Vagina (tissue), 2 donors: ENCODE measurements around the gene SAMD4A. TPM values are rescaled to one million over a fixed set of nuclear protein-coding genes. Genes with fewer than 3 reads are reported as not detected.

ENCODE experiments used
- DNase-seq, 2 donors: peaks; one replicate each; pipeline ENCODE4 v3.0.0-alpha.2; 2017; ENCODE audit errors: extremely low spot score in 2 of 2
- H3K27ac ChIP-seq: fragments of 200-600 bp; sonication (generic); one replicate; pipeline ENCODE4 v1.5.1; 2019
- H3K27me3 ChIP-seq: fragments of 200-600 bp; sonication (generic); one replicate; pipeline ENCODE4 v1.5.1; 2019
- H3K36me3 ChIP-seq, 2 donors: fragments of 200-600 bp; sonication (generic); one replicate each; pipeline ENCODE4 v1.5.1; 2017 to 2019
- H3K4me1 ChIP-seq: fragments of 200-600 bp; sonication (generic); one replicate; pipeline ENCODE4 v1.5.1; 2019
- H3K4me3 ChIP-seq, 2 donors: fragments of 200-600 bp; sonication (generic); 1 replicate in 1 of 2; 2 replicates in 1 of 2; pipeline ENCODE4 v1.5.1; 2016 to 2019
- H3K9me3 ChIP-seq: fragments of 200-600 bp; sonication (generic); one replicate; pipeline ENCODE4 v1.5.1; 2019
- POLR2A ChIP-seq, 2 donors: fragments of 450-650 bp; IDR thresholded peaks; one replicate each; pipeline ENCODE4 v1.6.1; 2017; ENCODE audit warnings: antibody characterized with exemption in 2 of 2, mild to moderate bottlenecking in 2 of 2, moderate library complexity in 2 of 2
- POLR2AphosphoS5 ChIP-seq, 2 donors: sonication (generic); formaldehyde crosslinking; IDR thresholded peaks; one replicate each; pipeline ENCODE4 v1.9.0; 2017; ENCODE audit warnings: antibody characterized with exemption in 2 of 2, mild to moderate bottlenecking in 2 of 2, low read depth in 1 of 2; ENCODE audit not compliant: insufficient read depth in 1 of 2
- intact Hi-C: fragments of 100-400 bp; cut with DNase I; formaldehyde crosslinking; loops from one replicate; pipeline ENCODE4 v1.15.1; 2023
- total RNA-seq: library from RNA; depleted of rRNA; stranded (reverse); fragments of >200 nt; gene quantifications from one replicate; pipeline ENCODE4 v1.2.3, GENCODE V29; 2016
- TF ChIP-seq, protein P1 (sequence below), 3 experiments: fragments of 450-650 bp in 2 of 3; fragments of 200-600 bp in 1 of 3; sonication (generic) in 1 of 3; IDR thresholded peaks; one replicate each; pipeline ENCODE4 v1.5.1; 2017 to 2019; ENCODE audit warnings: antibody characterized with exemption in 3 of 3, mild to moderate bottlenecking in 2 of 3, moderate library complexity in 2 of 3

The SAMD4A gene
- total RNA-seq, 1 donor from 2014 or later, result 43.0 TPM

- Histone ChIP-seq H3K27ac (peak overlapping the region; percentile 99), H3K36me3 (no peaks in the 10 kb centered on the region), H3K27me3 (no peaks in the 10 kb centered on the region), H3K4me3 (peak overlapping the region; percentile 75 to 86), H3K4me1 (peaks cover 33% of the 10 kb centered on the region), H3K9me3 (no peaks in the 10 kb centered on the region)
- intact Hi-C loops, result no loop called here
- peak in 1 of 2 donors; percentile 93 for DNase-seq
- TF ChIP-seq, protein P1, sequence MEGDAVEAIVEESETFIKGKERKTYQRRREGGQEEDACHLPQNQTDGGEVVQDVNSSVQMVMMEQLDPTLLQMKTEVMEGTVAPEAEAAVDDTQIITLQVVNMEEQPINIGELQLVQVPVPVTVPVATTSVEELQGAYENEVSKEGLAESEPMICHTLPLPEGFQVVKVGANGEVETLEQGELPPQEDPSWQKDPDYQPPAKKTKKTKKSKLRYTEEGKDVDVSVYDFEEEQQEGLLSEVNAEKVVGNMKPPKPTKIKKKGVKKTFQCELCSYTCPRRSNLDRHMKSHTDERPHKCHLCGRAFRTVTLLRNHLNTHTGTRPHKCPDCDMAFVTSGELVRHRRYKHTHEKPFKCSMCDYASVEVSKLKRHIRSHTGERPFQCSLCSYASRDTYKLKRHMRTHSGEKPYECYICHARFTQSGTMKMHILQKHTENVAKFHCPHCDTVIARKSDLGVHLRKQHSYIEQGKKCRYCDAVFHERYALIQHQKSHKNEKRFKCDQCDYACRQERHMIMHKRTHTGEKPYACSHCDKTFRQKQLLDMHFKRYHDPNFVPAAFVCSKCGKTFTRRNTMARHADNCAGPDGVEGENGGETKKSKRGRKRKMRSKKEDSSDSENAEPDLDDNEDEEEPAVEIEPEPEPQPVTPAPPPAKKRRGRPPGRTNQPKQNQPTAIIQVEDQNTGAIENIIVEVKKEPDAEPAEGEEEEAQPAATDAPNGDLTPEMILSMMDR (IDR thresholded peaks at IDR 0.05), result no peak
- TF ChIP-seq POLR2AphosphoS5 (IDR thresholded peaks at IDR 0.05; ENCODE audit: insufficient read depth in 1 of 2, low read depth in 1 of 2) (no peak), POLR2A (IDR thresholded peaks at IDR 0.05) (no peak)
Observed at GRCh38 chr14:54564868-54565784, 1.8 kb upstream of the SAMD4A start.

GRCh38 chr14:54565785-54566409, 1.0 kb upstream of the SAMD4A start:
- DNase-seq, result peak in 1 of 2 donors; percentile 97
- Histone ChIP-seq H3K27me3 (no peaks in the 10 kb centered on the region), H3K9me3 (no peaks in the 10 kb centered on the region), H3K4me1 (peaks cover 39% of the 10 kb centered on the region), H3K4me3 (peak overlapping the region; percentile 75 to 86), H3K27ac (peak overlapping the region; percentile 99), H3K36me3 (no peaks in the 10 kb centered on the region)
- TF ChIP-seq, protein P1 (IDR thresholded peaks at IDR 0.05), result no peak
- peak; percentile 65 to 92 for TF ChIP-seq POLR2AphosphoS5 (IDR thresholded peaks at IDR 0.05; ENCODE audit: insufficient read depth in 1 of 2, low read depth in 1 of 2)
- TF ChIP-seq POLR2A (IDR thresholded peaks at IDR 0.05), result peak; percentile 14 to 90
- intact Hi-C loops, result loop anchor here (1.0 to 2.0 kb wide), 2 partner anchors 121 to 207 kb away; no protein-coding TSS in a partner anchor

GRCh38 chr14:54567224-54567638, 303 bp downstream of the SAMD4A start:
- peak overlapping the region; percentile 75 to 86 for H3K4me3 ChIP-seq
- H3K36me3 ChIP-seq, result peaks cover 0 to 2% of the 10 kb centered on the region in 2 donors
- TF ChIP-seq POLR2A (IDR thresholded peaks at IDR 0.05) (no peak), POLR2AphosphoS5 (IDR thresholded peaks at IDR 0.05; ENCODE audit: insufficient read depth in 1 of 2, low read depth in 1 of 2) (peak in 1 of 2 donors; percentile 57)
- intact Hi-C loops, result loop anchor here (2.0 kb wide), 1 partner anchor 120 kb away; no protein-coding TSS in a partner anchor
- no peaks in the 10 kb centered on the region for H3K27me3 ChIP-seq
- DNase-seq, result no peak
- H3K9me3 ChIP-seq, result no peaks in the 10 kb centered on the region
- H3K27ac ChIP-seq, result peak overlapping the region; percentile 99
- H3K4me1 ChIP-seq, result peaks cover 39% of the 10 kb centered on the region

DNA sequence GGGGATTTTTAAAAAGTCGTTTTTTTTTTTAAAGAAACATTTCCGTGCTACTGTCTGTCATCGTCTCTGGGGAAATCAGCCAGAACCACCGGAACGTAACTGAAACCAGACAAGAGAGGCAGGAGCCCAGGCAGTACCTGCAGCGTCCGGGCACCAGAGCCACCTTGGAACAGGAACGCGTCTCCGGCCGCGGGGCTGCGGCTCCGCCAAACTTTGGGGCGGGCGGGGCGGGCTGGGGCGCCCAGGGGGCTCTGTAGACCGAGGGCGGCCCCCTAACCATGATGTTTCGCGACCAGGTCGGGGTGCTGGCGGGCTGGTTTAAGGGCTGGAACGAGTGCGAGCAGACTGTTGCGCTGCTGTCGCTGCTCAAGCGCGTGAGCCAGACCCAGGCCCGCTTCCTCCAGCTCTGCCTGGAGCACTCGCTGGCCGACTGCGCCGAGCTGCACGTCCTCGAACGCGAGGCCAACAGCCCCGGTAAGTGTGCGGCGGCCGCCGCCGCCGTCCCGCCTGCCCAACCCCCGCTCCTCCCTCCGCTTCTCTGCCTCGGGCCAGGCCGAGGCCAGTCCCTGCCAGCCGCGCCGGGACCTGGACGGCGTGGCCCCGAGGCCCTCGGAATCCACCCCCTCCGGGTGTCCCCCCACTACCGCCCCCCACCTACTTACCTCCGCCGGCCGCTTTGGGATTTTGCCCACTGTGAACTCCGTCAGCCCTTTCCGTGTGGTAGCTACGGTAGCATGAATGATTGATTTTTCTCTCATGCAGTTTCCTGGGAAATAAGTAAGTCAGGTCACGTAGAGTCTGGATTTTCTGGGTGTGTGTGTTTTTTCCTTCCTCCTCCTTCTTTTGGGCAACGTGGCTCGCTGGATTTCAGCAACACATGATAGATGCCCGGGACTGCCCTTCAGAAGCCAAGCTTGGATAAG, 972 bp downstream of the SAMD4A start:
- peak overlapping the region; percentile 99 for H3K27ac ChIP-seq
- intact Hi-C loops, result loop anchor here (2.0 kb wide), 1 partner anchor 119 kb away; no protein-coding TSS in a partner anchor
- peaks cover 0 to 8% of the 10 kb centered on the region in 2 donors for H3K36me3 ChIP-seq
- H3K9me3 ChIP-seq, result no peaks in the 10 kb centered on the region
- H3K4me1 ChIP-seq, result peaks cover 39% of the 10 kb centered on the region
- DNase-seq, result no peak
- no peaks in the 10 kb centered on the region for H3K27me3 ChIP-seq
- TF ChIP-seq, protein P1 (IDR thresholded peaks at IDR 0.05), result no peak
- TF ChIP-seq POLR2AphosphoS5 (IDR thresholded peaks at IDR 0.05; ENCODE audit: insufficient read depth in 1 of 2, low read depth in 1 of 2) (peak in 1 of 2 donors; percentile 5), POLR2A (IDR thresholded peaks at IDR 0.05) (no peak)
- H3K4me3 ChIP-seq, result peak overlapping the region; percentile 75 to 86
